Central memory CD8-positive, alpha-beta T cell (primary cell): ENCODE results near the gene MYL5.
"Not testable (repeated sequence)": the region's sequence is repeated elsewhere in the genome, so short reads cannot be mapped to it uniquely, and the experiment has no call there.

Experiments used
- ATAC-seq: fragments of 150-1000 bp; cut with Tn5 transposase; replicated peaks from 2 replicates; pipeline ENCODE4 v1.10.0; 2022; ENCODE audit warnings: mild to moderate bottlenecking, moderate FRiP score, moderate number of reproducible peaks; ENCODE audit not compliant: poor library complexity, severe bottlenecking; ENCODE audit errors: extremely low read depth
- DNase-seq, 2 donors: peaks; one replicate each; pipeline ENCODE4 v3.0.0; 2021; ENCODE audit warnings: low spot score in 2 of 2
- H3K27ac Mint-ChIP-seq: one replicate; pipeline ENCODE4 v1.8.0; 2022; ENCODE audit warnings: low read depth, mild to moderate bottlenecking, moderate library complexity, mixed read lengths
- H3K27me3 Mint-ChIP-seq: one replicate; pipeline ENCODE4 v1.8.0; 2022; ENCODE audit warnings: mixed read lengths
- H3K36me3 Mint-ChIP-seq: one replicate; pipeline ENCODE4 v1.8.0; 2022; ENCODE audit warnings: mild to moderate bottlenecking, moderate library complexity, mixed read lengths; ENCODE audit not compliant: insufficient read depth
- H3K4me1 Mint-ChIP-seq: one replicate; pipeline ENCODE4 v1.8.0; 2022; ENCODE audit warnings: mixed read lengths
- H3K4me3 Mint-ChIP-seq: one replicate; pipeline ENCODE4 v1.8.0; 2022; ENCODE audit warnings: mild to moderate bottlenecking, moderate library complexity, mixed read lengths
- H3K9me3 Mint-ChIP-seq: one replicate; pipeline ENCODE4 v1.8.0; 2022; ENCODE audit warnings: mixed read lengths

Gene MYL5

DNA sequence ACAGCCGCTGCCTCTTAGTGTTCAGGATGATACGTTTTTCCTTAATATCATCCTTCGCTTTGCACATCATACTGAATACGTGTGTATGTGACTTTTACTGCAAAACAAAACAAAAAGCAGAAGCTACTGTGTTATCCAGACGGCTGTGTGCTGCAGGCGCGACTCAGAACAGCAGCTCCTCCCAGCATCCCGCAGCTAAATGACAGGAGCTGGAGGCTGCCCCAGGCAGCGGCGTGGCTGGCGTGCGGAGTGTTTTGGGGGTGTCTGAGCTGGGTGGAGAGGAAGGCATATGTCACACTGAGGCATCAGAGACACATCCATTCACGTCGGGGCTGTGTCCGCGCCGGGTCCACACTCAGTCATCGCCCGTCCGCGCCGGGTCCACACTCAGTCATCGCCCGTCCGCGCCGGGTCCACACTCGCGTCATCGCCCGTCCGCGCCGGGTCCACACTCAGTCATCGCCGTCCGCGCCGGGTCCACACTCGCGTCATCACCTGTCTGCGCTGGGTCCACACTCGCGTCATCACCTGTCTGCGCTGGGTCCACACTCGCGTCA is 47.9 kb downstream of the MYL5 start:
- Mint-ChIP-seq H3K27me3 (no peaks in the 10 kb centered on the region), H3K36me3 (peaks cover 5% of the 10 kb centered on the region), H3K4me3 (no peak overlapping the region), H3K9me3 (no peaks in the 10 kb centered on the region), H3K27ac (no peak overlapping the region), H3K4me1 (peaks cover 41% of the 10 kb centered on the region)
- DNase-seq (no peak), ATAC-seq (no peak)

DNA sequence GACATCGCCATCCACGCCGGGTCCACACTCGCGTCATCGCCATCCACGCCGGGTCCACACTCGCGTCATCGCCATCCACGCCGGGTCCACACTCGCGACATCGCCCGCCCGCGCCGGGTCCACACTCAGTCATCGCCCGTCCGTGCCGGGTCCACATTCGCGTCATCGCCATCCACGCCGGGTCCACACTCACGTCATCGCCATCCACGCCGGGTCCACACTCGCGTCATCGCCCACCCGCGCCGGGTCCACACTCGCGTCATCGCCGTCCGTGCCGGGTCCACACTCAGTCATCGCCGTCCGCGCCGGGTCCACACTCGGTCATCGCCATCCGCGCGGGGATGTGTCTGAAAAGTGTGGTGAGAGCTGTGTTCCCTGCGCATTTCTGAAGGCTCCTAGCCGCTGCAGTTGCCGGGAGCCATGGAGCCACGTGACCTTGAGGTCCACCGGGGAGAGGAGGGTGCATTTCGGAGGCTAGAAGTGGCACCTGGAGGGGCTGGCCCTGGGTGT is 48.6 kb downstream of the MYL5 start:
- Mint-ChIP-seq H3K9me3 (no peaks in the 10 kb centered on the region), H3K27me3 (no peaks in the 10 kb centered on the region), H3K27ac (no peak overlapping the region), H3K4me3 (no peak overlapping the region), H3K4me1 (peaks cover 40% of the 10 kb centered on the region), H3K36me3 (peaks cover 5% of the 10 kb centered on the region)
- ATAC-seq (no peak), DNase-seq (no peak)

DNA sequence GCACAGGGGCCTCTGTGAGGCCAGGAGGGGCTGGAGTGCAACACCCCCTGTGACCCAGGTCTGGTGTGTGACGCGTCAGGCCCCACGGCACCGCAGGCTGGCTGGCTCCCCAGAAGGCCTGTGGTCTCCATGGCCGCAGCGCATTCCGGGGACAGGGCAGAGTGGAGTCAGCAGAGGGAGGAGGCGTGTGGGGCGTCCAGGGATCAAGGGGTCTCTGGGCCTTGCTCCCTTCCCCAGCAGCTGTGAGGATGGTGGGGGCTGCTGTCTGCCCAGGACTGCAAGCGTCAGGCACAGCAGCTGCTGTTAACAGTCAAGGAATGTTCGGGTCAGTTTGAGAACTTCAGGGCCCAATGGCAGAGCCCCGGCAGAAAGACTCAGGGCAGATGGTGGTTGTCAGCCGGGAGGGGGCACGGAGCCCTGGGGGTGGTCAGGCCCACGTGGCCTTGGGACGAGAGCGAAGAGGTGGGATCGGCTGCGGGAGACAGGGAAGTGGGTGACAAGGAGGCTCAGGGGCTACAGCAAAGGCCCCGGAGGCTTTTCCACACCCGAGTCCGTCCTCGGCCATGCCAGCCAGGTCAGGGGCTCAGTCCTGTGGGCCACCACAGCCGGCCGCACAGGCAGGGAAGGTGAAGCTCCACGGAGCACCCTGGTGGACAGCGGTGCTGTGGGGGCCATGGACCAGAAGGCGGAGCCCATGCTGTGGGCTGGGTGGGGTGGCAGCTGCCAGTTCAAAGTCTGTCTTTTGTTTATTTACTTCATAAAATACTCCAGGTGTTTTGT is 49.6 kb downstream of the MYL5 start:
- H3K27me3 Mint-ChIP-seq: no peaks in the 10 kb centered on the region
- H3K4me3 Mint-ChIP-seq: no peak overlapping the region
- no peak for DNase-seq
- H3K27ac Mint-ChIP-seq: peak overlapping the region; percentile 22
- peaks cover 41% of the 10 kb centered on the region for H3K4me1 Mint-ChIP-seq
- H3K9me3 Mint-ChIP-seq: no peaks in the 10 kb centered on the region
- ATAC-seq: no peak
- H3K36me3 Mint-ChIP-seq: peaks cover 4% of the 10 kb centered on the region

DNA sequence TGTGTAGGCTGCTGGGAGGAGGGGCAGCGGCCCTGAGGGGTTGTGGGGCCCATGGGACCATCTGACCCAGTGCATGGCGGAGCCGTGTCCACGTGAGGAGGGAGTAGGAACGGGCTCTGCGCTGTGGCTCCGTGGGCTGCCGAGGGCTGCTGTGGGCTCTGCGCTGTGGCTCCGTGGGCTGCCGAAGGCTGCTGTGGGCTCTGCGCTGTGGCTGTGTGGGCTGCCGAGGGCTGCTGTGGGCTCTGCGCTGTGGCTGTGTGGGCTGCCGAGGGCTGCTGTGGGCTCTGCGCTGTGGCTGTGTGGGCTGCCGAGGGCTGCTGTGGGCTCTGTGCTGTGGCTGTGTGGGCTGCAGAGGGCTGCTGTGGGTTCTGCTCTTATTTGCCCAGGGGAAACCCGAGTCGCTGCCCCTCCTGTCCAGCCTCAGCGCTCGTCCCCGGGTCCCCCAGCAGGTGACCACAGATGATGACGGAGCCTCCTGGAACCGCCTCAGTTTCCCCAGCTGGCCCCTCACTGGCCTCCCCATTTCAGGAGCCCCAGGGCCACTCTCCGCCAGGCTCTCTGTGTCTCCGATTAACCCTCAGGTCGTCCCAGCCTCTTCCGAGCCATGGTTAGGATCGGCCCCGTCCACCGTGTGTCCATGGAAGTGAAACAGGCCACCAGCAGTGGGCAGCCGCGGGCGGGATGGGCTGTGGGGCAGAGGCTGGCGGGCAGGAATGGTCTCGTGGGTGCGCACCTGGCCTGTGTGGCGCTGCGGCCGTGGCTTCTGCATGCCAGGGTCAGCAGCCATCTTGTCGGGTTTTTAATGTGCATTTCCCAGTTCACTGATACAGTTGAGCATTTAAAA is 51.3 kb downstream of the MYL5 start:
- ATAC-seq (no peak), DNase-seq (no peak)
- Mint-ChIP-seq H3K4me1 (peaks cover 32% of the 10 kb centered on the region), H3K27ac (peak overlapping the region; percentile 19), H3K4me3 (no peak overlapping the region), H3K36me3 (peaks cover 6% of the 10 kb centered on the region), H3K27me3 (no peaks in the 10 kb centered on the region), H3K9me3 (no peaks in the 10 kb centered on the region)

DNA sequence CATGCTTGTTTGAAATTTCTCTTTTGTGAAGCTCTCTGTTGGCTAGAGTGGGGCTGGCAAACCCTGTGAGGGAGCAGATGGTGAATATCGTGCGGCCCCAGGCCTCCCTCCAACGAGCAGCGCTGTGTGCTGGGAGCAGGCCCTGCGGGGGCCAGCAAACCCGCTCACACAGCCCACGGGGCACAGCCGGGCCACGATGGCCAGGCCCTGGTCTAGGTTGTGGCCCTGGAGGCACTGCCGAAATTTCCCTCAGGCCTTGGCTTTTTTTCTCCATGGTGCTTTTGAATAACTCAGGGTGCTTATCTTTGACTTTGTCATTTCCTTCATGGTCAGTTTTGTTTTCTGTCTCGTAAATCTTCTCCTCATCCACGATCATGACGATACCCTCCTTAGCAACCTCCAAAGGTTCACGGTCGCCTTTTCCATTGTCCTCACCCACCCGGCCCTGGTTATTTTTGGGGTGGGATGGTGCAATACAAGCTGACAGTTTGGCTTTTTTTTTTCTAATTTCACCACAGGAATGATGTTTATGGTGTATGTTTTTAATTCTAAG is 52.0 kb downstream of the MYL5 start:
- Mint-ChIP-seq H3K4me1 (peaks cover 32% of the 10 kb centered on the region), H3K36me3 (peaks cover 9% of the 10 kb centered on the region), H3K27me3 (no peaks in the 10 kb centered on the region), H3K27ac (no peak overlapping the region), H3K4me3 (no peak overlapping the region), H3K9me3 (no peaks in the 10 kb centered on the region)
- no peak for DNase-seq
- no peak for ATAC-seq

DNA sequence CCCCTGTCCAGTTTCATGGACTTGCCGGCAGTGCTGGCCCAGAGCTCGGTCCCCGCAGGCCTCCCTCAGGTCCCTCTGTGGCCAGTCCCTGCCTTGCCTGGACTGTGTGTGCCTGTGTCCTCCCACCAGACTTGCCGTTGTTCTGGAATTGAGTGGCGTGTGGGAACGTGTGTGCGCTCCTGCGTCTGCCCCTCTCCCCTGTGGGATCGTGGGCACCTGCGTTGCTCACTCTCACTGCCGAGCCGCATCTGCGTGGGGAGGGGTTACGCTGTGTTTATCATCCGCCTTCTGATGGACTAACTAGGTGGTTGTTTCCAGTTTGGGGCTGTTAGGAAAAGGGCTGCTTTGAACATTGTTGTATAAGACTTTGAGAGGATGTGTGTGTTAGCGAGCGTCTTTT is 52.5 kb downstream of the MYL5 start:
- Mint-ChIP-seq H3K36me3 (peaks cover 9% of the 10 kb centered on the region), H3K4me3 (no peak overlapping the region), H3K4me1 (peaks cover 32% of the 10 kb centered on the region), H3K27me3 (no peaks in the 10 kb centered on the region), H3K9me3 (no peaks in the 10 kb centered on the region), H3K27ac (no peak overlapping the region)
- DNase-seq: no peak
- no peak for ATAC-seq

DNA sequence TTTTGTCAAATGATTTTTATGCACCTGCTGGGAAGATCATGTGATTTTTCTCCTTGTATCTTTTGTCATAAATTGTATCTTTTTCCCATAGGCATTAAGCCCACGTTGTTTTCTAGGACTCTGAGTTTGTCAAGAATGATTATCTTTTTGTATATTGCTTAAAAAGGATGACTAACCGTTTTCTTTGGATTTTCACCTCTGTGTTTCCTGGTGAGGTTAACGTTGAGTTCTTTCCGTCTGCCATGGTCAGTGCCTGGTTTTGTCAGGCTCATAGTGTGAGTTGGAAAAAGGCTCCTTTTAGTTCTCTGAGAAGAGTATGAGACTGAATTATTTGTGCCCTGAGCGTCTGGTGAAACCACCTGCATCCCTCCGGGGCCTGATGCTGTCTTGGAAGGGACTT is 53.2 kb downstream of the MYL5 start:
- no peak overlapping the region for H3K27ac Mint-ChIP-seq
- no peaks in the 10 kb centered on the region for H3K27me3 Mint-ChIP-seq
- DNase-seq: no peak
- peaks cover 32% of the 10 kb centered on the region for H3K4me1 Mint-ChIP-seq
- ATAC-seq: no peak
- H3K36me3 Mint-ChIP-seq: peaks cover 9% of the 10 kb centered on the region
- no peaks in the 10 kb centered on the region for H3K9me3 Mint-ChIP-seq
- no peak overlapping the region for H3K4me3 Mint-ChIP-seq

DNA sequence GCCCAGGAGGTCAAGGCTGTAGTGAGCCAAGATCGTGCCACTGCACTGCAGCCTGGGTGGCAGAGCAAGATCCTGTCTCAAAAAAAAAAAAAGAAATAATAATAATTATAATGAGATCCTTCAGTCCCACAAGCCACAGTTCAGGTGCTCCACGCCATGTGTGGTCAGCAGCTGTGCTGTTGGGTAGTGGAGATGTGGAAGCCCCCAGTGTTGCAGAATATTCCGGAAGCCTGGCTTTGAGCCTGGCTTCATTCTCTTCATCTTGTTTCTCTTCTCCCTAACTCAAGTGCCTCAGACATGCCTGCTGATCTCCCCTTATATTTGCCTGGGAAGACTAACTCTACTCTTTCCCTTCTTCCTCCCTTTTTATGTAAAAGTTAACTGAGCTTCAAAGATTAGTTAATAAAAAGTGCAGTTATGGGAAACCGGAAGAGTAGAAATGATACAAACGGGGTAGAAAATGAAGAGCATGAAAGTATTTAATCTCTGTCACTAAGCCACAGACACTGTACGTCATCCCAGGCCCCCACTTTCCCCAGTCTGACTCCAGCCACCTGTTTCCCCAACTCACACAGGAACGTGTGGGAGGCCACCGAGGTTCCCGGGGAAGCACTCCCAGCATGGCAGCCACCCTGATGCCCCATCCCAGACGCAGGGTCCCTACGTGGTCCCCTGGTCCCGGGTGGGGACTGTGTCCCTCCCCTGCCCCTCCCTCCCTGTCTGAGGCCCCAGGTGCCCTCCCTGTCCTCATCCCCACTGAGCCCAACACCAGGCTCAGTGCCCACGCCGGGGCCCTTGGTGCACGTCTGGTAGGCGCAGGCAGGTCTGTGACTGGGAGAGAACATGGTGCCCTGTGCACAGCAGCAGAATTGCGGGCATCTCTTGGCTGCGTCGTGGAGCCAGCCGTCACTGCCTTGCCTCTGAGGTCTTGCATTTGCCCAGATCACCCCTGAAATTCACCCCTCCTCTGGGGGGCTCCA is 55.3 kb downstream of the MYL5 start:
- Mint-ChIP-seq H3K4me3 (no peak overlapping the region), H3K36me3 (peaks cover 12% of the 10 kb centered on the region), H3K27ac (no peak overlapping the region), H3K9me3 (no peaks in the 10 kb centered on the region), H3K4me1 (peaks cover 20% of the 10 kb centered on the region), H3K27me3 (no peaks in the 10 kb centered on the region)
- no peak for DNase-seq
- ATAC-seq: no peak

DNA sequence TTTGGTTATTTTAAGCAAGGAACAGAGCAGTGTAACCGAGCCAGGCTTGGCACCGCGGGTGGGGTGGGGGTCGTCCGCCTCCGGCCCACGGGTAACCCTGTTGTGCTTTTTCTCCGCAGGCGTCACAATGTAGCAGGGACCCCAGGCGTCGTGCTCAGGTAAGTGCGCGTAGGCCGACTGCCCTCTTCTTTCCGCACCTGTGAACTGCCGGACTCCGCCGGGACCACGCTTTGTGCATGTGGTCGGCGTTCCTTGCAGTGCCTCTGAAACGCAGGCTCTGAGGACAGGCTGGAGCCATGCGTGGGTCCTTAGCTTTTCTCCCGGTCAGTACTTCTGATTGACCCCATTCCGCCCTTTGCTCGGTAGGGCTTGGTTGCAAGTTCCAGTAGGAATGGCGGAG is 56.2 kb downstream of the MYL5 start:
- no peak overlapping the region for H3K4me3 Mint-ChIP-seq
- H3K27me3 Mint-ChIP-seq: no peaks in the 10 kb centered on the region
- ATAC-seq (no peak), DNase-seq (no peak)
- no peak overlapping the region for H3K27ac Mint-ChIP-seq
- H3K4me1 Mint-ChIP-seq: peaks cover 13% of the 10 kb centered on the region
- H3K36me3 Mint-ChIP-seq: peaks cover 14% of the 10 kb centered on the region
- H3K9me3 Mint-ChIP-seq: no peaks in the 10 kb centered on the region

DNA sequence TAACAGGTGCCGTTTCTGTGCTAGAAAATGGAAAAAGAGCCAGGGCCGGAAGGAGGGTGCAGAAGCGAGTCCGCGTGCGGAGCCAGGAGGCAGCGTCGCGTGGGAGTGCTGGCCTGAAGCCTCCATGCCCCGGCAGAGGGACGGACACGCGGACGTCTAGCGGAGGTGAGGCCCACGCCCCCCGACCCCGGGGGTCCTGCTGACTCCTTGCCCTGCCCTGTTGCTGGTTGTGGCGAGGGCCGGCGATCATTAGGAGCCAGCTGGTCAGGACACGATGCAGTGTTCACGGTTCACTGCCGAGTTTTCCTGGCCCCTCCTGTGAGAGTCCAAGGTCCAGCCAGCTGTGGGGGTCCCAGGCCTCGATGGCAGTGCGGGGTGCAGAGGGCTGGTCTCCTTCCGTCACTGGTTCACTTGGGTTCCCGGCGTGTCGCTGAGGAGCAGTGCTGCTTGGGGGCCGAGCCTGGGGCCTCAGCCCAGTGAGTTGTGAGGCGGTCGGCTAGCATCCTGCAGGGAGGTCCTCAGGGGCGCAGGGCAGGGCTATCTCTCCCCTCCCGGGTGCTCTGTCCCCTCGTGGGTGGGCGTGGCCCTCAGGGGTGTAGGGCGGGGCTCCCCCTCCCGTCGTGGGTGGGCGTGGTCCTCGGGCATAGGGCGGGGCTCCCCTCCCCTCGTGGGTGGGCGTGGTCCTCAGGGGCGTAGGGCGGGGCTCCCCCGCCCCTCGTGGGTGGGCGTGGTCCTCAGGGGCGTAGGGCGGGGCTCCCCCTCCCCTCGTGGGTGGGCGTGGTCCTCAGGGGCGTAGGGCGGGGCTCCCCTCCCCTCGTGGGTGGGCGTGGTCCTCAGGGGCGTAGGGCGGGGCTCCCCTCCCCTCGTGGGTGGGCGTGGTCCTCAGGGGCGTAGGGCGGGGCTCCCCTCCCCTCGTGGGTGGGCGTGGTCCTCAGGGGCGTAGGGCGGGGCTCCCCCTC is 56.9 kb downstream of the MYL5 start:
- H3K27me3 Mint-ChIP-seq, H3K9me3 Mint-ChIP-seq, ATAC-seq, H3K27ac Mint-ChIP-seq, DNase-seq, H3K4me3 Mint-ChIP-seq: not testable (repeated sequence)
- peaks cover 13% of the 10 kb centered on the region for H3K4me1 Mint-ChIP-seq
- peaks cover 16% of the 10 kb centered on the region for H3K36me3 Mint-ChIP-seq
